HG02588 (cell line): ENCODE results near the gene CTDSPL.

ENCODE experiments used
- ATAC-seq: cut with Tn5 transposase; IDR thresholded peaks from one replicate; pipeline ENCODE4 v1.9.1; 2021; ENCODE audit warnings: mild to moderate bottlenecking, moderate library complexity; ENCODE audit not compliant: unreplicated experiment

Gene CTDSPL

GRCh38 chr3:38009807-38010591 is 148.3 kb downstream of the CTDSPL start:
- ATAC-seq, result no peak

GRCh38 chr3:38011111-38011510 is 149.4 kb downstream of the CTDSPL start:
- ATAC-seq, result no peak

- no peak for ATAC-seq
Measured at GRCh38 chr3:38015485-38015884, 153.8 kb downstream of the CTDSPL start.

GRCh38 chr3:38015984-38016383 is 154.3 kb downstream of the CTDSPL start:
- ATAC-seq, result no peak

GRCh38 chr3:38016410-38016809 is 154.7 kb downstream of the CTDSPL start:
- no peak for ATAC-seq

GRCh38 chr3:38016847-38017444 is 155.3 kb downstream of the CTDSPL start:
- ATAC-seq, result no peak

- ATAC-seq, result no peak
Measured at GRCh38 chr3:38017445-38018295, 156.0 kb downstream of the CTDSPL start.

GRCh38 chr3:38018296-38019266 is 156.9 kb downstream of the CTDSPL start:
- no peak for ATAC-seq

GRCh38 chr3:38019658-38020341 is 158.1 kb downstream of the CTDSPL start:
- ATAC-seq, result no peak

GRCh38 chr3:38020342-38020726 is 158.7 kb downstream of the CTDSPL start:
- no peak for ATAC-seq

GRCh38 chr3:38021196-38021595 is 159.5 kb downstream of the CTDSPL start:
- no peak for ATAC-seq

GRCh38 chr3:38022301-38022700 is 160.6 kb downstream of the CTDSPL start:
- ATAC-seq, result no peak

- no peak for ATAC-seq
Measured at GRCh38 chr3:38022896-38023709, 161.4 kb downstream of the CTDSPL start.

GRCh38 chr3:38026856-38027255 is 165.2 kb downstream of the CTDSPL start:
- ATAC-seq, result no peak

GRCh38 chr3:38027466-38028465 is 166.1 kb downstream of the CTDSPL start:
- ATAC-seq, result no peak

GRCh38 chr3:38028621-38029361 is 167.1 kb downstream of the CTDSPL start:
- no peak for ATAC-seq
